Endothelial cell of umbilical vein (primary cell): ENCODE measurements around the gene LPAR1.

Source experiments
- CTCF ChIP-seq, 2 donors: IDR thresholded peaks; 1 replicate in 1 of 2; 2 replicates in 1 of 2; pipeline ENCODE4 v1.5.1; 2011; ENCODE audit warnings: low read length in 2 of 2, mild to moderate bottlenecking in 2 of 2, moderate library complexity in 2 of 2, control low read depth in 1 of 2, inconsistent platforms in 1 of 2, low read depth in 1 of 2; ENCODE audit not compliant: insufficient read depth in 1 of 2; ENCODE audit errors: extremely low read depth in 1 of 2
- EZH2 ChIP-seq: IDR thresholded peaks from 2 replicates; pipeline ENCODE4 v1.6.1; 2012; ENCODE audit warnings: borderline replicate concordance, low read depth, mild to moderate bottlenecking, moderate library complexity, low read length, inconsistent platforms; ENCODE audit not compliant: severe bottlenecking
- FOS ChIP-seq: IDR thresholded peaks from 2 replicates; pipeline ENCODE4 v1.6.1; 2011; ENCODE audit warnings: mild to moderate bottlenecking, low read length, moderate library complexity, borderline replicate concordance; ENCODE audit not compliant: insufficient read depth
- GATA2 ChIP-seq: IDR thresholded peaks from 2 replicates; pipeline ENCODE4 v1.7.0; 2011; ENCODE audit warnings: low read depth, mild to moderate bottlenecking, moderate library complexity, mixed read lengths, low read length; ENCODE audit not compliant: insufficient read length, insufficient read depth
- JUN ChIP-seq: IDR thresholded peaks from 2 replicates; pipeline ENCODE4 v1.6.1; 2011; ENCODE audit warnings: borderline replicate concordance, low read depth; ENCODE audit not compliant: insufficient read length, insufficient read depth
- MYC ChIP-seq: IDR thresholded peaks from one replicate; pipeline ENCODE4 v1.6.1; 2011; ENCODE audit warnings: mild to moderate bottlenecking, low read depth, low read length
- POLR2A ChIP-seq: IDR thresholded peaks from 2 replicates; pipeline ENCODE4 v1.6.1; 2012; ENCODE audit warnings: low read depth, mild to moderate bottlenecking, control low read depth, low read length

GRCh38 chr9:110842986-110843385 is 195.3 kb downstream of the LPAR1 start:
- TF ChIP-seq FOS (no peak), CTCF (IDR thresholded peaks at IDR 0.05; ENCODE audit: extremely low read depth in 1 of 2, insufficient read depth in 1 of 2, low read depth in 1 of 2, low read length in 2 of 2) (no peak), EZH2 (no peak), JUN (no peak), POLR2A (no peak), GATA2 (no peak), MYC (no peak)
